ENCODE measurements around the gene DYSF. TPM values are rescaled to one million over a fixed set of nuclear protein-coding genes. Genes with fewer than 3 reads are reported as not detected.

The DYSF gene
- polyA plus RNA-seq, 1 of the 3 experiments (the other 2 are of a cell fraction): 0.10 TPM

DNA sequence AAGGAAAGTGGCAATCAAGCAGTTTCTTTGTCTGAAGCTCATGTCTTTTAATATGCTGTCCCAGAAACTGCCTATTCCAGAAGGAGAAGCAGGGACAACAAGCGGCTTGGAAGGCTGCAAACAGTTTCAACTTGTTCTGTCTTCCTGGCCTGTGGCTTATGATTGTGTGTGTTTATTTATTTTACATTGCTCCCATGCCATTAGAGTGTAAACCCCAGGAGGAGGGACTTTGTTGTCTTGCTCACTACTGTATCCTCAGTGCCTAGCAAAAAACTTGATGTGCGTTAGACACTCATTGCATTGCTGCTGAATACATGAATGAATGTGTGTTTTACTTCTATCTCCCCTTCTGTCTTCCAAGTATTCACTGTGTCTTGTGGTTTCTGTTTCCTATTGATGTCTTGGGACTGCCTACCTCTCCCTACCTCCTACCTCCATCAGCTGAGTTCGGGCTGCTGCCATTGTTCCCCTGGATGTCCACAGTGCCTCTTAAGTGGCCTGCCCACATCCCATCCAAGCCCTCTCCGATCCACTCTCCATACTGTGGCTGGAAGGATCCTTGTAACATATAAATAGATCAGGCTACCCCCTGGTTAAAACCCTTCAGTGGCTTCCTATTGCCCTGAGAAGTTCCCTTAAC is 261.4 kb downstream of the DYSF start:
- Histone ChIP-seq H3K4me2 (no peak overlapping the region), H3K4me3 (ENCODE audit: low read depth in 2 of 2, low read length in 1 of 2) (no peak overlapping the region), H3K36me3 (replicated peaks in 1 of 2; ENCODE audit: control insufficient read depth in 1 of 2, insufficient read depth in 2 of 2, low read length in 1 of 2) (no peaks in the 10 kb centered on the region), H3K9me3 (no peaks in the 10 kb centered on the region), H3K9me2 (no peaks in the 10 kb centered on the region), H4K20me1 (ENCODE audit: insufficient read depth) (no peaks in the 10 kb centered on the region), H3F3A (replicated peaks; ENCODE audit: insufficient read depth) (no peaks in the 10 kb centered on the region), H3K9ac (no peak overlapping the region), H3K27me3 (ENCODE audit: insufficient read depth) (no peaks in the 10 kb centered on the region), H3K4me1 (ENCODE audit: control insufficient read depth in 1 of 2, insufficient read depth in 2 of 2, low read depth in 1 of 2, low read length in 1 of 2) (peaks cover 0 to 16% of the 10 kb centered on the region in 2 experiments; a peak in 2 of 4 replicates), H3K79me2 (ENCODE audit: insufficient read depth) (no peaks in the 10 kb centered on the region), H2AFZ (ENCODE audit: low read depth) (no peak overlapping the region), H3K27ac (ENCODE audit: low read depth in 2 of 2, low read length in 1 of 2) (no peak overlapping the region)
- 54% methylated on average over 4 of the region's 4 CpGs for WGBS (ENCODE audit: low lambda C conversion rate)
- ChIA-PET CTCF (interaction anchor here (0.6 to 1.1 kb wide), 2 partner anchors 83 to 636 kb away, joined by 3 read pairs; no protein-coding TSS in a partner anchor), POLR2A (no interaction called here)
- DNase-seq: no peak
- TF ChIP-seq, protein P1, sequence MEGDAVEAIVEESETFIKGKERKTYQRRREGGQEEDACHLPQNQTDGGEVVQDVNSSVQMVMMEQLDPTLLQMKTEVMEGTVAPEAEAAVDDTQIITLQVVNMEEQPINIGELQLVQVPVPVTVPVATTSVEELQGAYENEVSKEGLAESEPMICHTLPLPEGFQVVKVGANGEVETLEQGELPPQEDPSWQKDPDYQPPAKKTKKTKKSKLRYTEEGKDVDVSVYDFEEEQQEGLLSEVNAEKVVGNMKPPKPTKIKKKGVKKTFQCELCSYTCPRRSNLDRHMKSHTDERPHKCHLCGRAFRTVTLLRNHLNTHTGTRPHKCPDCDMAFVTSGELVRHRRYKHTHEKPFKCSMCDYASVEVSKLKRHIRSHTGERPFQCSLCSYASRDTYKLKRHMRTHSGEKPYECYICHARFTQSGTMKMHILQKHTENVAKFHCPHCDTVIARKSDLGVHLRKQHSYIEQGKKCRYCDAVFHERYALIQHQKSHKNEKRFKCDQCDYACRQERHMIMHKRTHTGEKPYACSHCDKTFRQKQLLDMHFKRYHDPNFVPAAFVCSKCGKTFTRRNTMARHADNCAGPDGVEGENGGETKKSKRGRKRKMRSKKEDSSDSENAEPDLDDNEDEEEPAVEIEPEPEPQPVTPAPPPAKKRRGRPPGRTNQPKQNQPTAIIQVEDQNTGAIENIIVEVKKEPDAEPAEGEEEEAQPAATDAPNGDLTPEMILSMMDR (IDR thresholded peaks at IDR 0.05): no peak
- TF ChIP-seq JUND (IDR thresholded peaks at IDR 0.05) (no peak), ELF1 (IDR thresholded peaks at IDR 0.05) (no peak), RAD21 (IDR thresholded peaks at IDR 0.05; ENCODE audit: low read length) (no peak), FOXM1 (IDR thresholded peaks at IDR 0.05; ENCODE audit: low read depth) (no peak), RFX5 (IDR thresholded peaks at IDR 0.05; ENCODE audit: low read length) (no peak), SMC3 (IDR thresholded peaks at IDR 0.05; ENCODE audit: low read depth, low read length) (no peak), YY1 (IDR thresholded peaks at IDR 0.05; ENCODE audit: low read depth) (no peak), FOXJ3 (CRISPR knock-in tag; IDR thresholded peaks at IDR 0.05) (no peak), GATA2 (CRISPR knock-in tag; IDR thresholded peaks at IDR 0.05) (no peak), MAX (IDR thresholded peaks at IDR 0.05; ENCODE audit: low read depth) (no peak), NFIC (IDR thresholded peaks at IDR 0.05; ENCODE audit: borderline replicate concordance) (no peak), NRF1 (IDR thresholded peaks at IDR 0.05; ENCODE audit: low read depth, low read length) (no peak), TEAD4 (IDR thresholded peaks at IDR 0.05; ENCODE audit: borderline replicate concordance, insufficient read depth) (no peak), IRF3 (IDR thresholded peaks at IDR 0.05; ENCODE audit: low read depth, low read length) (no peak), EZH2phosphoT487 (IDR thresholded peaks at IDR 0.05; ENCODE audit: borderline replicate concordance, low read depth) (no peak), CHD2 (IDR thresholded peaks at IDR 0.05; ENCODE audit: low read length, partially characterized antibody) (no peak), GABPA (IDR thresholded peaks at IDR 0.05; ENCODE audit: low read depth) (no peak)
- TF ChIP-seq, protein P2, sequence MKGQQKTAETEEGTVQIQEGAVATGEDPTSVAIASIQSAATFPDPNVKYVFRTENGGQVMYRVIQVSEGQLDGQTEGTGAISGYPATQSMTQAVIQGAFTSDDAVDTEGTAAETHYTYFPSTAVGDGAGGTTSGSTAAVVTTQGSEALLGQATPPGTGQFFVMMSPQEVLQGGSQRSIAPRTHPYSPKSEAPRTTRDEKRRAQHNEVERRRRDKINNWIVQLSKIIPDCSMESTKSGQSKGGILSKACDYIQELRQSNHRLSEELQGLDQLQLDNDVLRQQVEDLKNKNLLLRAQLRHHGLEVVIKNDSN (IDR thresholded peaks at IDR 0.05; ENCODE audit: borderline replicate concordance, low read depth): no peak
